Measurements from ENCODE around the gene ADGRA1. TPM values are rescaled to one million over a fixed set of nuclear protein-coding genes. Genes with fewer than 3 reads are reported as not detected.

The ADGRA1 gene
- total and polyA plus RNA-seq, 2 of the 13 experiments (the other 11 are each of a cell fraction or from before 2014, with no cell fraction given), result not detected

GRCh38 chr10:133056651-133057178 lies 31.0 kb upstream of the ADGRA1 start:
- Histone ChIP-seq H3K4me2 (ENCODE audit: low read depth, low read length) (no peak overlapping the region), H3K4me3 (replicated peaks in 1 of 3; ENCODE audit: insufficient read depth in 1 of 3, low read depth in 2 of 3, low read length in 3 of 3) (no peak overlapping the region), H3K36me3 (replicated peaks in 1 of 2; ENCODE audit: control insufficient read depth in 1 of 2, insufficient read depth in 2 of 2, low read length in 2 of 2) (no peaks in the 10 kb centered on the region), H4K20me1 (ENCODE audit: insufficient read depth, low read length) (no peaks in the 10 kb centered on the region), H3K4me1 (ENCODE audit: insufficient read depth, low read length) (no peaks in the 10 kb centered on the region), H3K9ac (ENCODE audit: insufficient read depth, low read depth, low read length) (no peak overlapping the region), H3K79me2 (ENCODE audit: insufficient read depth, low read length) (no peaks in the 10 kb centered on the region), H3K9me3 (ENCODE audit: low read length) (no peaks in the 10 kb centered on the region), H2AFZ (ENCODE audit: low read length) (no peak overlapping the region), H3K27ac (ENCODE audit: extremely low read length, insufficient read depth, low read length) (no peak overlapping the region), H3K27me3 (ENCODE audit: control insufficient read depth in 1 of 2, insufficient read depth in 2 of 2, low read length in 2 of 2) (peaks cover 21 to 63% of the 10 kb centered on the region in 2 experiments; a peak in 4 of 5 replicates)
- WGBS (ENCODE audit: low lambda C conversion rate), result 0% methylated on average over 7 of the region's 19 CpGs
- BruUV-seq (replicated peaks), result no TSS peak
- ChIA-PET POLR2A (no interaction called here), CTCF (ENCODE audit: low intra/inter-chr PET ratio, low total read pairs) (no interaction called here)
- in situ Hi-C loops (cut with HindIII; ENCODE audit: extremely low pct_ligation_motif_present, low pct_unique_long_range_greater_than_20kb), result no loop called here
- DNase-seq (ENCODE audit: low spot score), result no peak
- ATAC-seq, result no peak
- intact Hi-C loops (cut with micrococcal nuclease; ENCODE audit: unreplicated experiment), result no loop called here
- FAIRE-seq, result no peak
- TF ChIP-seq MNT (IDR thresholded peaks at IDR 0.05), result 0 out of 2 replicates have a peak, but pooled peaks have one; percentile 11
- no peak for TF ChIP-seq SNAPC4 (CRISPR knock-in tag; IDR thresholded peaks at IDR 0.05)

Measured in HepG2 (cell line).